ENCODE data around the gene SLC4A4. TPM values are rescaled to one million over a fixed set of nuclear protein-coding genes. Genes with fewer than 3 reads are reported as not detected.

Gene SLC4A4
- total RNA-seq, 1 experiment from 2014 or later: 0.92 TPM

DNA sequence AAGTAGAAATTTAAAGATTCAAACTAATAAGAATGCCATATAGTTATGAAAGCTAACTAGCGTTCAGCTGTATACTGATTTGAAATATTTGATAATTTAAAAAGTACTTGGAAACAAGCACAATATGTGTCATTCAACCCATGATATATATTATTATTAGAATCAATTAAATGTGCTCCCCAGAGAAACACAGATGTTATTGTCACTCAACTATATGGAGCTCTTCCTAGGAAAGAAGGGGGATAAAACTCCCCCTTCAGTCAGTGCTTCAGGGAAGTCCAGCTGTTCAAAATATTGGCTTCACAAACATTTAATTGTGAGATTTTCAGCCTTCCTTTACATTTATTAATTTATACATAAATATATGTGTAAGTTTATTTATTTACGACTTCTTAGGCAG, 135.9 kb downstream of the SLC4A4 start:
- Histone ChIP-seq H3K23ac (ENCODE audit: insufficient read length, low read depth, low read length) (no peak overlapping the region), H2BK12ac (ENCODE audit: insufficient read length, low read depth, low read length) (no peak overlapping the region), H2BK15ac (ENCODE audit: low read depth, low read length) (no peak overlapping the region), H2AK5ac (ENCODE audit: insufficient read length, low read length) (no peak overlapping the region), H4K8ac (replicated peaks; ENCODE audit: insufficient read length, low read depth, low read length) (no peak overlapping the region), H3K79me2 (ENCODE audit: insufficient read depth, low read length) (no peaks in the 10 kb centered on the region), H3K4ac (ENCODE audit: low read depth, low read length) (no peak overlapping the region), H3K56ac (ENCODE audit: insufficient read length, low read depth, low read length) (no peak overlapping the region), H3K9me3 (ENCODE audit: control insufficient read depth, low read depth, low read length) (no peaks in the 10 kb centered on the region), H3T11ph (ENCODE audit: low read length) (no peak overlapping the region), H3K27ac (ENCODE audit: insufficient read length, low read depth, low read length) (no peak overlapping the region), H3K4me2 (ENCODE audit: insufficient read depth, insufficient read length, low read length) (no peak overlapping the region), H3K4me1 (ENCODE audit: insufficient read depth, low read length) (no peaks in the 10 kb centered on the region), H2BK5ac (ENCODE audit: insufficient read length, low read length) (no peak overlapping the region), H2BK20ac (ENCODE audit: low read depth, low read length, poor library complexity, severe bottlenecking) (no peak overlapping the region), H2AFZ (ENCODE audit: low read length) (no peak overlapping the region), H2BK120ac (ENCODE audit: low read depth, low read length, poor library complexity, severe bottlenecking) (no peak overlapping the region), H4K91ac (ENCODE audit: insufficient read length, low read depth, low read length) (no peak overlapping the region), H3K18ac (ENCODE audit: insufficient read length, low read depth, low read length) (no peak overlapping the region), H3K14ac (ENCODE audit: insufficient read depth, low read length) (no peak overlapping the region), H4K20me1 (ENCODE audit: control insufficient read depth, insufficient read depth, insufficient read length) (no peaks in the 10 kb centered on the region), H3K9ac (ENCODE audit: extremely low read depth, insufficient read length, low read length) (no peak overlapping the region), H3K27me3 (ENCODE audit: insufficient read depth, low read length) (no peaks in the 10 kb centered on the region), H4K5ac (ENCODE audit: insufficient read length, low read depth, low read length) (no peak overlapping the region), H3K79me1 (ENCODE audit: insufficient read depth, low read depth, low read length, poor library complexity, severe bottlenecking) (no peaks in the 10 kb centered on the region), H3K23me2 (ENCODE audit: insufficient read length, low read depth, low read length, poor library complexity, severe bottlenecking) (no peaks in the 10 kb centered on the region)
- Mint-ChIP-seq H3K27ac (no peak overlapping the region), H3K4me1 (no peaks in the 10 kb centered on the region), H3K4me3 (no peak overlapping the region), H3K27me3 (ENCODE audit: low read depth) (no peaks in the 10 kb centered on the region), H3K9me3 (no peaks in the 10 kb centered on the region), H3K36me3 (ENCODE audit: insufficient read depth in 1 of 3, low read depth in 3 of 3) (no peaks in the 10 kb centered on the region)
- WGBS (ENCODE audit: extremely low coverage, insufficient read length, low lambda C conversion rate): no CpG with 5 or more reads among the region's 2 CpGs
- TF ChIP-seq, protein P1, sequence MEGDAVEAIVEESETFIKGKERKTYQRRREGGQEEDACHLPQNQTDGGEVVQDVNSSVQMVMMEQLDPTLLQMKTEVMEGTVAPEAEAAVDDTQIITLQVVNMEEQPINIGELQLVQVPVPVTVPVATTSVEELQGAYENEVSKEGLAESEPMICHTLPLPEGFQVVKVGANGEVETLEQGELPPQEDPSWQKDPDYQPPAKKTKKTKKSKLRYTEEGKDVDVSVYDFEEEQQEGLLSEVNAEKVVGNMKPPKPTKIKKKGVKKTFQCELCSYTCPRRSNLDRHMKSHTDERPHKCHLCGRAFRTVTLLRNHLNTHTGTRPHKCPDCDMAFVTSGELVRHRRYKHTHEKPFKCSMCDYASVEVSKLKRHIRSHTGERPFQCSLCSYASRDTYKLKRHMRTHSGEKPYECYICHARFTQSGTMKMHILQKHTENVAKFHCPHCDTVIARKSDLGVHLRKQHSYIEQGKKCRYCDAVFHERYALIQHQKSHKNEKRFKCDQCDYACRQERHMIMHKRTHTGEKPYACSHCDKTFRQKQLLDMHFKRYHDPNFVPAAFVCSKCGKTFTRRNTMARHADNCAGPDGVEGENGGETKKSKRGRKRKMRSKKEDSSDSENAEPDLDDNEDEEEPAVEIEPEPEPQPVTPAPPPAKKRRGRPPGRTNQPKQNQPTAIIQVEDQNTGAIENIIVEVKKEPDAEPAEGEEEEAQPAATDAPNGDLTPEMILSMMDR (conservative IDR thresholded peaks at IDR 0.05): no peak
- DNase-seq: no peak

Measured in H9 (cell line).